B cell (primary cell): ENCODE measurements around the gene MME. TPM values are rescaled to one million over a fixed set of nuclear protein-coding genes. Genes with fewer than 3 reads are reported as not detected.

Experiments
- ATAC-seq: fragments of 200-7000 bp; cut with Tn5 transposase; one replicate; pipeline ENCODE4 v1.10.0; 2021; ENCODE audit warnings: low read depth, mild to moderate bottlenecking, moderate number of reproducible peaks, moderate library complexity
- CTCF ChIA-PET: fragments of 350-600 bp; sonication (Branson Sonifier 250); formaldehyde crosslinking; loops from one replicate; lab custom pipeline; 2021; ENCODE audit warnings: antibody characterized with exemption, inconsistent platforms; lab: Charles Lee
- POLR2A ChIA-PET: fragments of 350-600 bp; sonication (Branson Sonifier 250); formaldehyde crosslinking; loops from one replicate; lab custom pipeline; 2021; ENCODE audit warnings: antibody characterized with exemption; lab: Charles Lee
- DNase-seq: peaks from one replicate; pipeline ENCODE4 v3.0.0; 2013
- H2AFZ ChIP-seq: 2 replicates; pipeline ENCODE4 v1.6.1; 2012; ENCODE audit warnings: mild to moderate bottlenecking, low read depth, low read length; ENCODE audit not compliant: insufficient read depth, poor library complexity, severe bottlenecking
- H3K27ac ChIP-seq, 2 donors: 1 replicate in 1 of 2; 2 replicates in 1 of 2; pipeline ENCODE4 v1.5.1; 2012 to 2013; ENCODE audit warnings: low read length in 2 of 2, mild to moderate bottlenecking in 2 of 2, moderate library complexity in 1 of 2
- H3K27me3 ChIP-seq, 4 experiments: fragments of 200-600 bp in 1 of 4; sonication (generic) in 1 of 4; replicated peaks in 1 of 4; 1 replicate in 2 of 4; 2 replicates in 2 of 4; pipeline versions ENCODE4 v1.6.1 to v1.7.0; 2013 to 2016; ENCODE audit warnings: low read length in 3 of 4, mild to moderate bottlenecking in 2 of 4, mixed read lengths in 1 of 4, moderate library complexity in 1 of 4; ENCODE audit not compliant: insufficient read depth in 4 of 4, control insufficient read depth in 3 of 4; ENCODE audit errors: control extremely low read depth in 1 of 4
- H3K36me3 ChIP-seq, 2 experiments: replicated peaks in 1 of 2; 1 replicate in 1 of 2; 2 replicates in 1 of 2; pipeline versions ENCODE4 v1.6.1 to v1.7.1; 2013; ENCODE audit warnings: low read length in 1 of 2; ENCODE audit not compliant: insufficient read depth in 2 of 2, control insufficient read depth in 1 of 2; ENCODE audit errors: control extremely low read depth in 1 of 2, extremely low read depth in 1 of 2
- H3K4me1 ChIP-seq, 2 donors: fragments of 200-600 bp in 1 of 2; sonication (generic) in 1 of 2; 1 replicate in 1 of 2; 2 replicates in 1 of 2; pipeline versions ENCODE4 v1.5.1 to v1.6.1; 2013 to 2017; ENCODE audit warnings: low read length in 2 of 2; ENCODE audit not compliant: control insufficient read depth in 2 of 2, insufficient read depth in 2 of 2
- H3K4me2 ChIP-seq: replicated peaks from 2 replicates; pipeline ENCODE3; 2012; ENCODE audit warnings: mild to moderate bottlenecking, low read depth, low read length; ENCODE audit not compliant: poor library complexity, severe bottlenecking
- H3K4me3 ChIP-seq, 5 experiments: fragments of 200-600 bp in 1 of 5; sonication (generic) in 1 of 5; 1 replicate in 3 of 5; 2 replicates in 2 of 5; pipeline versions ENCODE4 v1.5.1 to v1.7.0; 2011 to 2016; ENCODE audit warnings: low read length in 4 of 5, mild to moderate bottlenecking in 4 of 5, low read depth in 2 of 5, control low read depth in 1 of 5, moderate library complexity in 1 of 5; ENCODE audit not compliant: insufficient read depth in 1 of 5; ENCODE audit errors: control extremely low read depth in 1 of 5, extremely low read depth in 1 of 5
- H3K79me2 ChIP-seq: fragments of 200-600 bp; sonication (generic); one replicate; pipeline ENCODE4 v1.6.0; 2016; ENCODE audit warnings: low read length; ENCODE audit not compliant: control insufficient read depth, insufficient read depth
- H3K9ac ChIP-seq: fragments of 200-600 bp; sonication (generic); 2 replicates; pipeline ENCODE4 v1.6.1; 2017; ENCODE audit warnings: mild to moderate bottlenecking, low read length, moderate library complexity
- H3K9me3 ChIP-seq, 3 donors: one replicate each; pipeline versions ENCODE4 v1.6.1 to v1.7.1; 2013; ENCODE audit warnings: low read length in 2 of 3; ENCODE audit not compliant: control insufficient read depth in 2 of 3, insufficient read depth in 1 of 3; ENCODE audit errors: control extremely low read depth in 1 of 3
- H4K20me1 ChIP-seq: 2 replicates; pipeline ENCODE4 v1.6.0; 2012; ENCODE audit warnings: mild to moderate bottlenecking, low read length; ENCODE audit not compliant: insufficient read depth, control insufficient read depth, poor library complexity, severe bottlenecking
- H3K27ac Mint-ChIP-seq: one replicate; pipeline ENCODE4 v1.8.0; 2021; ENCODE audit warnings: mixed read lengths
- H3K27me3 Mint-ChIP-seq: one replicate; pipeline ENCODE4 v1.8.0; 2021; ENCODE audit warnings: mixed read lengths
- H3K4me1 Mint-ChIP-seq: one replicate; pipeline ENCODE4 v1.8.0; 2021; ENCODE audit warnings: mixed read lengths
- H3K4me3 Mint-ChIP-seq: one replicate; pipeline ENCODE4 v1.8.0; 2021; ENCODE audit warnings: mixed read lengths
- H3K9me3 Mint-ChIP-seq: one replicate; pipeline ENCODE4 v1.8.0; 2022; ENCODE audit warnings: mixed read lengths; ENCODE audit not compliant: insufficient read depth
- CTCF ChIP-seq: fragments of 200-600 bp; IDR thresholded peaks from one replicate; pipeline ENCODE4 v1.8.0; 2022; ENCODE audit warnings: antibody characterized with exemption, mild to moderate bottlenecking
- EZH2 ChIP-seq: IDR thresholded peaks from 2 replicates; pipeline ENCODE4 v1.6.1; 2012; ENCODE audit warnings: borderline replicate concordance, low read depth, mild to moderate bottlenecking, moderate library complexity, low read length; ENCODE audit not compliant: insufficient read depth, poor library complexity, severe bottlenecking
- WGBS: methylation state at CpG from one replicate; pipeline ENCODE4 v1.1.5; 2013; ENCODE audit warnings: missing lambda C conversion rate; ENCODE audit not compliant: insufficient coverage; 5-methylcytosine and 5-hydroxymethylcytosine counted together
- intact Hi-C: fragments of 100-400 bp; cut with micrococcal nuclease; formaldehyde crosslinking; loops from one replicate; pipeline ENCODE4 v1.10.0; 2022
- polyA plus RNA-seq: library from polyadenylated mRNA; depleted of rRNA; stranded (reverse); fragments of >200 nt; gene quantifications from 2 replicates; pipeline ENCODE4 v1.2.3, GENCODE V29; 2012
- total RNA-seq, 2 donors: library from RNA; stranded (reverse); fragments of 120-200 nt in 1 of 2; gene quantifications; 1 replicate in 1 of 2; 2 replicates in 1 of 2; pipeline versions ENCODE4 v1.2.3 to v1.2.4, GENCODE V29; 2013 to 2022

MME gene
- total and polyA plus RNA-seq, 2 donors (not counting 1 experiment from before 2014, with no cell fraction given), result 0.88 to 11.2 TPM

- no peaks in the 10 kb centered on the region for H3K79me2 ChIP-seq
- Mint-ChIP-seq H3K27ac (no peak overlapping the region), H3K4me1 (peaks cover 17% of the 10 kb centered on the region), H3K4me3 (no peak overlapping the region), H3K9me3 (no peaks in the 10 kb centered on the region), H3K27me3 (no peaks in the 10 kb centered on the region)
- peaks cover 9 to 10% of the 10 kb centered on the region in 2 donors for H3K4me1 ChIP-seq
- no peaks in the 10 kb centered on the region for H3K27me3 ChIP-seq
- intact Hi-C loops, result no loop called here
- H3K36me3 ChIP-seq, result no peaks in the 10 kb centered on the region
- no peak overlapping the region for H3K9ac ChIP-seq
- no peaks in the 10 kb centered on the region for H4K20me1 ChIP-seq
- no peak for TF ChIP-seq EZH2
- TF ChIP-seq CTCF, result no peak
- ChIA-PET POLR2A (no interaction called here), CTCF (no interaction called here)
- no peak overlapping the region for H3K4me2 ChIP-seq
- H2AFZ ChIP-seq, result no peak overlapping the region
- no peak overlapping the region for H3K4me3 ChIP-seq
- no peak for ATAC-seq
- H3K9me3 ChIP-seq, result no peaks in the 10 kb centered on the region
- no CpG with 5 or more reads among the region's 2 CpGs for WGBS
- H3K27ac ChIP-seq, result no peak overlapping the region
- DNase-seq, result no peak
These were observed 49.3 kb downstream of the MME start for GRCh38 chr3:155129396-155129795.

- H3K4me2 ChIP-seq, result no peak overlapping the region
- H3K4me1 ChIP-seq, result peaks cover 9 to 10% of the 10 kb centered on the region in 2 donors
- CTCF ChIA-PET, result interaction anchor here (0.5 kb wide), 1 partner anchor 143 kb away, joined by 3 read pairs; no protein-coding TSS in a partner anchor
- no peak overlapping the region for H3K27ac Mint-ChIP-seq
- H3K27me3 ChIP-seq, result no peaks in the 10 kb centered on the region
- TF ChIP-seq CTCF (no peak), EZH2 (no peak)
- ATAC-seq (no peak), DNase-seq (no peak)
- H3K4me3 ChIP-seq, result no peak overlapping the region
- peaks cover 2% of the 10 kb centered on the region for H3K9me3 Mint-ChIP-seq
- no peaks in the 10 kb centered on the region for H4K20me1 ChIP-seq
- H3K9ac ChIP-seq, result no peak overlapping the region
- H3K27me3 Mint-ChIP-seq, result no peaks in the 10 kb centered on the region
- H3K4me3 Mint-ChIP-seq, result peak overlapping the region; percentile 10
- no peak overlapping the region for H3K27ac ChIP-seq
- peaks cover 17% of the 10 kb centered on the region for H3K4me1 Mint-ChIP-seq
- intact Hi-C loops, result no loop called here
- H3K36me3 ChIP-seq, result no peaks in the 10 kb centered on the region
- H3K9me3 ChIP-seq, result no peaks in the 10 kb centered on the region
- H3K79me2 ChIP-seq, result no peaks in the 10 kb centered on the region
- no peak overlapping the region for H2AFZ ChIP-seq
- POLR2A ChIA-PET, result no interaction called here
These were observed 49.9 kb downstream of the MME start for GRCh38 chr3:155130001-155130400.
